AG04450 (cell line): ENCODE results near the gene RUNDC1. TPM values are rescaled to one million over a fixed set of nuclear protein-coding genes. Genes with fewer than 3 reads are reported as not detected.

Source experiments
- CTCF ChIA-PET: fragments of 300-600, 350-600 bp; formaldehyde crosslinking; extraction: SDS; loops from one replicate; lab custom pipeline; 2022; ENCODE audit warnings: antibody characterized with exemption, inconsistent platforms; lab: Charles Lee
- POLR2A ChIA-PET: fragments of 350-600 bp; formaldehyde crosslinking; extraction: SDS; loops from one replicate; lab custom pipeline; 2021; ENCODE audit warnings: antibody characterized with exemption, inconsistent platforms; lab: Yijun Ruan, JAX
- DNase-seq: peaks from one replicate; pipeline ENCODE4 v3.0.0-alpha.2; 2011; ENCODE audit warnings: low read depth, low spot score
- H3K27ac ChIP-seq: one replicate; pipeline ENCODE4 v1.5.1; 2012; ENCODE audit warnings: low read depth, low read length, control low read depth
- H3K27me3 ChIP-seq: one replicate; pipeline ENCODE4 v1.6.0; 2012; ENCODE audit warnings: low read length; ENCODE audit not compliant: control insufficient read depth, insufficient read depth
- H3K4me3 ChIP-seq: 2 replicates; pipeline ENCODE4 v1.5.1; 2011; ENCODE audit warnings: mild to moderate bottlenecking, low read depth, low read length, control low read depth
- H3K9me3 ChIP-seq: 2 replicates; pipeline ENCODE4 v1.5.1; 2012; ENCODE audit warnings: low read length; ENCODE audit not compliant: control insufficient read depth, insufficient read depth
- polyA plus RNA-seq: library from polyadenylated mRNA; depleted of rRNA; stranded (reverse); fragments of >200 nt; gene quantifications from 2 replicates; pipeline ENCODE4 v1.2.3, GENCODE V29; 2011
- TF ChIP-seq, protein P1 (sequence below): IDR thresholded peaks from 2 replicates; pipeline ENCODE4 v1.5.1; 2011; ENCODE audit warnings: low read depth, low read length, control low read depth, inconsistent platforms

The RUNDC1 gene
- polyA plus RNA-seq, 1 experiment: 9.4 TPM

- Histone ChIP-seq H3K9me3 (no peaks in the 10 kb centered on the region), H3K4me3 (no peak overlapping the region), H3K27ac (peak overlapping the region; percentile 24), H3K27me3 (no peaks in the 10 kb centered on the region)
- peak; percentile 58 for DNase-seq
- CTCF ChIA-PET: interaction anchor here (1.3 to 1.4 kb wide), 2 partner anchors 11 to 12 kb away, joined by 3 to 6 read pairs; no protein-coding TSS in a partner anchor
- POLR2A ChIA-PET: interaction anchor here (0.7 kb wide), 1 partner anchor 32 kb away, joined by 5 read pairs; no protein-coding TSS in a partner anchor
- TF ChIP-seq, protein P1, sequence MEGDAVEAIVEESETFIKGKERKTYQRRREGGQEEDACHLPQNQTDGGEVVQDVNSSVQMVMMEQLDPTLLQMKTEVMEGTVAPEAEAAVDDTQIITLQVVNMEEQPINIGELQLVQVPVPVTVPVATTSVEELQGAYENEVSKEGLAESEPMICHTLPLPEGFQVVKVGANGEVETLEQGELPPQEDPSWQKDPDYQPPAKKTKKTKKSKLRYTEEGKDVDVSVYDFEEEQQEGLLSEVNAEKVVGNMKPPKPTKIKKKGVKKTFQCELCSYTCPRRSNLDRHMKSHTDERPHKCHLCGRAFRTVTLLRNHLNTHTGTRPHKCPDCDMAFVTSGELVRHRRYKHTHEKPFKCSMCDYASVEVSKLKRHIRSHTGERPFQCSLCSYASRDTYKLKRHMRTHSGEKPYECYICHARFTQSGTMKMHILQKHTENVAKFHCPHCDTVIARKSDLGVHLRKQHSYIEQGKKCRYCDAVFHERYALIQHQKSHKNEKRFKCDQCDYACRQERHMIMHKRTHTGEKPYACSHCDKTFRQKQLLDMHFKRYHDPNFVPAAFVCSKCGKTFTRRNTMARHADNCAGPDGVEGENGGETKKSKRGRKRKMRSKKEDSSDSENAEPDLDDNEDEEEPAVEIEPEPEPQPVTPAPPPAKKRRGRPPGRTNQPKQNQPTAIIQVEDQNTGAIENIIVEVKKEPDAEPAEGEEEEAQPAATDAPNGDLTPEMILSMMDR: no peak
Observed at GRCh38 chr17:42950044-42950783, 30.2 kb upstream of the RUNDC1 start.

- H3K27me3 ChIP-seq: no peaks in the 10 kb centered on the region
- POLR2A ChIA-PET: interaction anchor here (0.6 kb wide), 1 partner anchor 118 kb away, joined by 3 read pairs; no protein-coding TSS in a partner anchor
Observed at GRCh38 chr17:42953669-42954068, 26.7 kb upstream of the RUNDC1 start.

DNA sequence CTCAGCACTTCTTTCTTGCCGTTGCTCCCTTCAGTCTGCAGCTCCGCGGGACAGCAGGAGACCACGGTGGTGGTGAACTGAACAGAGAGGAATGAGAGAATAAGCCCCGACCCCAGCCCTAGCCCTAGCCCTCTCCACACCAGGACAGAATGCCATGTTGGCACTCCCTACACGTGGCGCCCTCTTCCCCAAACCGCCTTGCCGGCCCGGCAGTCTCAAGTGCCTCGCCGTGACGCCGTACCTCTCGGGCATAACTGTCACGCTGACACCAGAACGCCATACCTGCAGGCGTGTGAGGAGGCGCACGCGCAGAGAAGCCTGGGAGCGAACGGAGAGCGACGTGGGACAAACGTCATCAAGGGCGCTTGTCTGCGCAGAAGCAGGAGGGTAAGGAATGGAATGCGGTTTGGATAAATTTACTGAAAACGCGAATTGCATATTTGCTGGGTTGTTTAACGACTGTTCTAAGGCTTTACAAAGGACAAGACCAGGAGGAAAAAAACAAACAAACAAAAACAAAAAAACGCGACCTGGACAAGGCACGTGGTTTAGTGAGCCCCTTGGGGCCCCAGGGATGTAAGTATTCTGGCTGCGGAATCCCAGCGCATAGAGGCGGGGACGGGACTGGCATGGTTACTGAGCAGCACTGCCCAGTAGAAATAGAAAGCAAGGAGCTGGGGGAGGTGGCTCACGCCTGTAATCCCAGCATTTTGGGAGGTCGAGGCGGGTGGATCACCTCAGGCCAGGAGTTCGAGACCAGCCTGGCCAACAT is 16.0 kb upstream of the RUNDC1 start, which contains the start of gene AARSD1:
Gene AARSD1, minus strand, starts transcription at position 294 of the 772 bp plus-strand sequence. Its CDS starts 14 bp downstream, at position 280.
- Histone ChIP-seq H3K27me3 (no peaks in the 10 kb centered on the region), H3K9me3 (no peaks in the 10 kb centered on the region), H3K4me3 (peak within 1 kb of the TSS; percentile 90), H3K27ac (peak within 1 kb of the TSS; percentile 90)
- ChIA-PET POLR2A (interaction anchor here (0.6 to 0.8 kb wide), 3 partner anchors 11 to 168 kb away, joined by 3 to 6 read pairs (median 5); no protein-coding TSS in a partner anchor), CTCF (interaction anchor here (0.6 kb wide), 1 partner anchor 34 kb away, joined by 3 read pairs; the partner anchor contains the start of gene RPL27)
- peak; percentile 85 for DNase-seq
- TF ChIP-seq, protein P1: no peak

More at GRCh38 chr17:42953669-42954068, 26.7 kb upstream of the RUNDC1 start:
- TF ChIP-seq, protein P1: no peak
- no peaks in the 10 kb centered on the region for H3K9me3 ChIP-seq
- no peak overlapping the region for H3K27ac ChIP-seq
- no peak for DNase-seq
- CTCF ChIA-PET: interaction anchor here (0.5 kb wide), 1 partner anchor 14 kb away, joined by 3 read pairs; no protein-coding TSS in a partner anchor
- H3K4me3 ChIP-seq: no peak overlapping the region

- DNase-seq: no peak
- Histone ChIP-seq H3K9me3 (no peaks in the 10 kb centered on the region), H3K4me3 (no peak overlapping the region), H3K27ac (no peak overlapping the region), H3K27me3 (no peaks in the 10 kb centered on the region)
- POLR2A ChIA-PET: interaction anchor here (0.6 to 1.1 kb wide), 2 partner anchors 19 to 30 kb away, joined by 3 to 6 read pairs; partner anchors contain the start of gene RPL27
- TF ChIP-seq, protein P1: no peak
- CTCF ChIA-PET: interaction anchor here (1.5 kb wide), 1 partner anchor 30 kb away, joined by 10 read pairs; the partner anchor contains the start of gene RPL27
Observed at GRCh38 chr17:42967925-42968324, 12.4 kb upstream of the RUNDC1 start.
